GM12864 (cell line): ENCODE measurements around the gene LARP4B.

Experiments
- DNase-seq: peaks from one replicate; pipeline ENCODE4 v3.0.0-alpha.2; 2011; ENCODE audit warnings: low read depth
- H3K4me3 ChIP-seq: 2 replicates; pipeline ENCODE4 v1.5.1; 2011; ENCODE audit warnings: mild to moderate bottlenecking, low read depth, low read length, control low read depth
- TF ChIP-seq, protein P1 (sequence below): IDR thresholded peaks from 2 replicates; pipeline ENCODE4 v1.5.1; 2011; ENCODE audit warnings: low read depth, mild to moderate bottlenecking, moderate library complexity, low read length, control low read depth, inconsistent platforms; ENCODE audit errors: missing control alignments

The LARP4B gene

GRCh38 chr10:926075-926698 lies 5.3 kb downstream of the LARP4B start:
- no peak for DNase-seq

GRCh38 chr10:924524-924859 lies 7.0 kb downstream of the LARP4B start:
- DNase-seq: no peak
- no peak overlapping the region for H3K4me3 ChIP-seq

More at GRCh38 chr10:926075-926698, 5.3 kb downstream of the LARP4B start:
- TF ChIP-seq, protein P1, sequence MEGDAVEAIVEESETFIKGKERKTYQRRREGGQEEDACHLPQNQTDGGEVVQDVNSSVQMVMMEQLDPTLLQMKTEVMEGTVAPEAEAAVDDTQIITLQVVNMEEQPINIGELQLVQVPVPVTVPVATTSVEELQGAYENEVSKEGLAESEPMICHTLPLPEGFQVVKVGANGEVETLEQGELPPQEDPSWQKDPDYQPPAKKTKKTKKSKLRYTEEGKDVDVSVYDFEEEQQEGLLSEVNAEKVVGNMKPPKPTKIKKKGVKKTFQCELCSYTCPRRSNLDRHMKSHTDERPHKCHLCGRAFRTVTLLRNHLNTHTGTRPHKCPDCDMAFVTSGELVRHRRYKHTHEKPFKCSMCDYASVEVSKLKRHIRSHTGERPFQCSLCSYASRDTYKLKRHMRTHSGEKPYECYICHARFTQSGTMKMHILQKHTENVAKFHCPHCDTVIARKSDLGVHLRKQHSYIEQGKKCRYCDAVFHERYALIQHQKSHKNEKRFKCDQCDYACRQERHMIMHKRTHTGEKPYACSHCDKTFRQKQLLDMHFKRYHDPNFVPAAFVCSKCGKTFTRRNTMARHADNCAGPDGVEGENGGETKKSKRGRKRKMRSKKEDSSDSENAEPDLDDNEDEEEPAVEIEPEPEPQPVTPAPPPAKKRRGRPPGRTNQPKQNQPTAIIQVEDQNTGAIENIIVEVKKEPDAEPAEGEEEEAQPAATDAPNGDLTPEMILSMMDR: no peak
- no peak overlapping the region for H3K4me3 ChIP-seq

DNA sequence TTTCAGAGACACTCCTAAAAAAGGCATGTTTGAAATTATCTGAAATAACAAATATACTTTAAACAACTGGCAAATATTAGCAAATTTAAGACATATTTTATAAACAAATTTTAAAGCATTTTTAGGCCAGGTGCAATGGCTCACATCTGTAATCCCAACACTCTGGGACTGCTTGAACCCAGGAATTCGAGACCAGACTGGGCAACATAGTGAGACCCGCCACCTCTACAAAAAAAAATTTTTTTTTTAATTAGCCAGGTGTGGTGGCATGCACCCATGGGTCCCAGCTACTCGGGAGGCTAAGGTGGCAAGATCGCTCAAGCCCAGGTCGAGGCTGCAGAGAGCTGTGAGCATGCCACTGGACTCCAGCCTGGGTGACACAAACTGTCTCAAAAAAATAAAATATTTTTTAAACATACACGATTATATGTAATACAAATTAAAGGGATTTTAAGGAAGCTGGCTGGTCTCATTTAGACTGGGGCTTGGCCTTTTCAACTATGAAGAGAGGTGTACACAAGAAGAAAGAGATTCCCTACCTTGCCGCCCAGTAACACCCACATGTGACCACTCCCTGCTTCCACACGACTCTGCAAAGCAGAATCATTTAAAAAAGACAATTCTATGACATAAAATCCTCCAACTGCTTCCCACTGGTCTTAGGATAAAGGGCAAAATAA lies 7.5 kb downstream of the LARP4B start:
- TF ChIP-seq, protein P1: no peak
- H3K4me3 ChIP-seq: no peak overlapping the region
- DNase-seq: no peak

More at GRCh38 chr10:924524-924859, 7.0 kb downstream of the LARP4B start:
- TF ChIP-seq, protein P1: no peak

DNA sequence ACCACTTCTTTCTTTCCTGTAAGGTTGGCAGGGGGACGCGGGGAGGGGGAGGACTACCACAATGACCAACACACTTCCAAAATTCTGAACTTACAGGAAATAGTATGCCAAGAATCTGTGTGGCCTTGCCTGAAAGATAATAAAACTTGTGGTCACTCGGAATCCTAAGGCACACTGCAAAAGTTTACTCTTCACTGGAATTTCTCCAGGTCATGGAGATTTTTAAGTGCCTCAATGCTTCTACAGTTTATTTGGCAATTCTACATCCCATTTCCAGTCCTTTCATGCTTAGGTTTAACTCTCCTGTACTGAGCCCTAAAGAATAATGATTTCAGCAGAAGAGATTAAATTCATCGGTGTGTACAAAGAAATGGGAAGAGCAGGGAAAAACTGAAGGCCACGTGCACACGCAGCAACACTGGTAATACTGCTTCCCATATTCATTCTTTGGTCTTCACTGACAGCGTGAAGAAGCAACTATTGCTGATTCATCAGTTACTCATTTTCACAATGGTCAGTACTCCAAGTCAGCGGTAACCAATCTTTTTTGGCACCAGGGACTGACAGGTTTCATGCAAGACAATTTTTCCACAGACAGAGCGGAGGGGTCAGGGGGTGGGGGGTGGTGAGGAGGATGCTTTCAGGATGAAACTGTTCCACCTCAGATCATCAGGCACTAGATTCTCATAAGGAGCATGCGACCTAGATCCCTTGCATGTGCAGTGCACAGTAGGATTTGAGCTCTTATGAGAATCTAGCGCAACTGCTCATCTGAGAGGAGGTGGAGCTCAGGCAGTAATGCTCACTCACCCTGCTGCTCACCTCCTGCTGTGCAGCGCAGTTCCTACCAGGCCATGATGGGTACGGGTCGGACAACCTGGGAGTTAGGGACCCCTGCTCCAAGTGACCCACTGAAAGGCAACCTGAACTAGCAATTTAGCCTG lies 9.8 kb downstream of the LARP4B start:
- no peak overlapping the region for H3K4me3 ChIP-seq
- TF ChIP-seq, protein P1: no peak
- no peak for DNase-seq

- TF ChIP-seq, protein P1: no peak
- no peak overlapping the region for H3K4me3 ChIP-seq
- no peak for DNase-seq
These were observed 11.1 kb downstream of the LARP4B start for GRCh38 chr10:920450-920849.

- no peak for DNase-seq
- TF ChIP-seq, protein P1: no peak
These were observed 12.0 kb downstream of the LARP4B start for GRCh38 chr10:919481-919880.

More at GRCh38 chr10:919481-919880, 12.0 kb downstream of the LARP4B start:
- no peak overlapping the region for H3K4me3 ChIP-seq
